HG03521 (cell line): ENCODE measurements around the gene PNKD.

ENCODE experiments used
- ATAC-seq: cut with Tn5 transposase; IDR thresholded peaks from one replicate; pipeline ENCODE4 v1.9.1; 2021; ENCODE audit warnings: mild to moderate bottlenecking, moderate library complexity; ENCODE audit not compliant: unreplicated experiment

The PNKD gene

GRCh38 chr2:218368621-218369153, 98.4 kb downstream of the PNKD start:
- ATAC-seq = no peak

- no peak for ATAC-seq
Observed at GRCh38 chr2:218369330-218369729, 99.0 kb downstream of the PNKD start.

GRCh38 chr2:218370410-218371063, 100.2 kb downstream of the PNKD start:
- no peak for ATAC-seq

GRCh38 chr2:218371983-218372350, 101.6 kb downstream of the PNKD start:
- ATAC-seq = no peak

- no peak for ATAC-seq
Observed at GRCh38 chr2:218374795-218375194, 104.5 kb downstream of the PNKD start.

GRCh38 chr2:218375212-218375611, 104.9 kb downstream of the PNKD start:
- no peak for ATAC-seq

GRCh38 chr2:218378053-218378452, 107.7 kb downstream of the PNKD start:
- ATAC-seq = no peak

GRCh38 chr2:218381916-218382366, 111.6 kb downstream of the PNKD start, which contains the start of gene SLC11A1:
Gene SLC11A1, plus strand, starts transcription at chr2:218382273. Its CDS starts 96 bp downstream, at chr2:218382369.
- no peak for ATAC-seq

- ATAC-seq = no peak
Observed at GRCh38 chr2:218382785-218383184, 112.5 kb downstream of the PNKD start.

- ATAC-seq = no peak
Observed at GRCh38 chr2:218383892-218384519, 113.7 kb downstream of the PNKD start.

GRCh38 chr2:218384975-218385374, 114.7 kb downstream of the PNKD start:
- ATAC-seq = no peak

- ATAC-seq = no peak
Observed at GRCh38 chr2:218386505-218387368, 116.4 kb downstream of the PNKD start.

GRCh38 chr2:218387369-218388194, 117.3 kb downstream of the PNKD start:
- ATAC-seq = no peak

- no peak for ATAC-seq
Observed at GRCh38 chr2:218389333-218390150, 119.2 kb downstream of the PNKD start.

- no peak for ATAC-seq
Observed at GRCh38 chr2:218391202-218391601, 120.9 kb downstream of the PNKD start.

- ATAC-seq = no peak
Observed at GRCh38 chr2:218392459-218392858, 122.1 kb downstream of the PNKD start.

- no peak for ATAC-seq
Observed at GRCh38 chr2:218392891-218393462, 122.7 kb downstream of the PNKD start.

GRCh38 chr2:218393750-218394290, 123.5 kb downstream of the PNKD start:
- no peak for ATAC-seq
